Heart right ventricle (tissue), 16 donors: ENCODE results near the gene KLHL1. TPM values are rescaled to one million over a fixed set of nuclear protein-coding genes. Genes with fewer than 3 reads are reported as not detected.

Source experiments
- ATAC-seq, 8 donors: fragments of 200-7000 bp; cut with Tn5 transposase; one replicate each; pipeline ENCODE4 v1.9.1; 2020; ENCODE audit warnings: mild to moderate bottlenecking in 8 of 8, moderate library complexity in 8 of 8, moderate number of reproducible peaks in 1 of 8
- DNase-seq, 2 donors: peaks; one replicate each; pipeline ENCODE4 v3.0.0-alpha.2; 2020
- H3K27ac ChIP-seq, 10 donors: fragments of 200-600 bp; sonication (generic) in 2 of 10; one replicate each; pipeline versions ENCODE4 v1.5.0 to v1.8.0; 2020 to 2022; ENCODE audit warnings: mild to moderate bottlenecking in 3 of 10
- H3K27me3 ChIP-seq, 7 donors: fragments of 200-600 bp; one replicate each; pipeline ENCODE4 v1.8.0; 2021 to 2022; ENCODE audit warnings: mild to moderate bottlenecking in 2 of 7
- H3K36me3 ChIP-seq, 9 donors: fragments of 200-600 bp; sonication (generic) in 1 of 9; one replicate each; pipeline versions ENCODE4 v1.5.0 to v1.8.0; 2020 to 2022; ENCODE audit warnings: mild to moderate bottlenecking in 2 of 9
- H3K4me1 ChIP-seq, 9 donors: fragments of 200-600 bp; sonication (generic) in 1 of 9; one replicate each; pipeline versions ENCODE4 v1.5.0 to v1.8.0; 2020 to 2022; ENCODE audit warnings: mild to moderate bottlenecking in 4 of 9
- H3K4me3 ChIP-seq, 10 donors: fragments of 200-600 bp; sonication (generic) in 2 of 10; one replicate each; pipeline versions ENCODE4 v1.5.0 to v1.8.0; 2020 to 2022; ENCODE audit warnings: mild to moderate bottlenecking in 7 of 10, moderate library complexity in 2 of 10
- H3K9me3 ChIP-seq, 11 donors: fragments of 200-600 bp in 10 of 11; sonication (generic) in 2 of 11; one replicate each; pipeline versions ENCODE4 v1.5.0 to v1.8.0; 2013 to 2022; ENCODE audit warnings: mild to moderate bottlenecking in 2 of 11, control low read depth in 1 of 11, moderate library complexity in 1 of 11
- CTCF ChIP-seq, 9 donors: fragments of 200-600 bp; sonication (generic) in 2 of 9; IDR thresholded peaks; one replicate each; pipeline versions ENCODE4 v1.5.0 to v1.8.0; 2021 to 2022; ENCODE audit warnings: antibody characterized with exemption in 9 of 9, mild to moderate bottlenecking in 5 of 9, moderate library complexity in 1 of 9
- WGBS, 2 donors: extraction: QIAGEN DNeasy Blood & Tissue Kit; methylation state at CpG; one replicate each; pipeline ENCODE4 v1.1.7; 2013; ENCODE audit warnings: inconsistent platforms in 1 of 2; 5-methylcytosine and 5-hydroxymethylcytosine counted together
- intact Hi-C, 10 donors: fragments of 100-400 bp; cut with DNase I; formaldehyde crosslinking; loops; one replicate each; pipeline versions ENCODE4 v1.11.1 to v1.14.2; 2022
- polyA plus RNA-seq, 2 donors: library from polyadenylated mRNA; stranded (reverse); fragments of 200-250 nt; gene quantifications; one replicate each; pipeline ENCODE4 v1.2.3, GENCODE V29; 2013
- total RNA-seq, 10 donors: library from RNA; stranded (reverse); fragmentation: NEBNext Ultra II Directional in 3 of 10; extraction: Animal tissue kit (Norgen Biotek cat#: 25700) in 3 of 10; gene quantifications; one replicate each; pipeline versions ENCODE4 v1.2.1 to v1.2.4, GENCODE V29; 2021 to 2023
- donor health status: Arrhythmogenic right ventricular cardiomyopathy.
- donor health status: ischemic (EF 13 %, LVEDD 7.1; RV severe dilation, severe dysfunction).
- donor health status: healthy with polysubstance abuse.
- donor health status: DM: no; HTN: yes; CAD: no.
- donor health status: DM: no; HTN: no; CAD: no.
- donor health status: ischemic (EF 25% LVEDD 6.9; RV normal size, moderate dysfunction).
- donor health status: ischemic (EF 25% LVEDD 5.7; RV mildly dilated, moderate dysfunction).
- donor health status: healthy.
- donor health status: DM: yes; HTN: yes; CAD: no.
- donor health status: Ischemic cardiomyopathy.
- donor health status: ischemic (EF 35%, LVEDD 5.7; RV mildly dilated, moderate dysfunction).
- donor health status: nonischemic (EF 11% LVEDD 7.7; RV severe dilation, severe dysfunction).
- donor health status: DM: yes; HTN: yes; CAD: no.
- donor health status: PGD.
- donor health status: ischemic (EF 29% LVEDD 5.4; RV normal size, mild dysfunction).
- donor health status: nonischemic (EF 23%, LVEDD 6.1; RV moderate dilation, normal function).

KLHL1 gene
- total and polyA plus RNA-seq, 12 donors, result 0.06 TPM; not detected in 11

DNA sequence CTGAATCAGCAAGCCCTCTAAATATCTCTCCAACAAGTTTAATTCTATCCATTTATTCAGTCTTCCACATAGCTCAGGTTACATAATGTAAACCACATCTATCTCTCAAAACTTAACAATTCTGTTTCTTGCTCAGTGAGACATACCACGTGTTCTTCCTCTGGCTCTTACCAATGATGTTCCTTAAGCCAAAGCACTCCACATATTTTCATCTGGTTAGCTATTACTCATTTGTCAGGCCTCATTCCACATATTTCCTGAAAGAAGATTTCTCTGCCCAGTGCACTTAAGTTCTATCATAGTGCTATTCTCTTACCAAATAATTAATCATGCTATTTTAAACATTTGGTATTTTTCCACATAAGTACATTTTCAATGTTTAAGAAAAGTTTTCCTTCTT is 403.9 kb downstream of the KLHL1 start:
- 61 to 62% methylated on average over 1 of the region's 1 CpG for WGBS, 2 donors
- Histone ChIP-seq H3K4me1 (no peaks in the 10 kb centered on the region), H3K27ac (no peak overlapping the region), H3K9me3 (peaks cover 0 to 4% (median 0%) of the 10 kb centered on the region in 11 donors), H3K4me3 (no peak overlapping the region), H3K36me3 (no peaks in the 10 kb centered on the region), H3K27me3 (no peaks in the 10 kb centered on the region)
- no peak for TF ChIP-seq CTCF (IDR thresholded peaks at IDR 0.05)
- DNase-seq (no peak), ATAC-seq (no peak)
- intact Hi-C loops, result no loop called here

- DNase-seq (no peak), ATAC-seq (no peak)
- TF ChIP-seq CTCF (IDR thresholded peaks at IDR 0.05), result no peak
- no peak overlapping the region for H3K4me3 ChIP-seq
- no peaks in the 10 kb centered on the region for H3K36me3 ChIP-seq
- intact Hi-C loops, result no loop called here
- H3K4me1 ChIP-seq, result no peaks in the 10 kb centered on the region
- no peaks in the 10 kb centered on the region for H3K27me3 ChIP-seq
- no peak overlapping the region for H3K27ac ChIP-seq
- peaks cover 0 to 4% (median 0%) of the 10 kb centered on the region in 11 donors for H3K9me3 ChIP-seq
- WGBS, 2 donors, result 33 to 42% methylated on average over 3 of the region's 3 CpGs
These were observed 417.3 kb downstream of the KLHL1 start for GRCh38 chr13:69690999-69691398.

DNA sequence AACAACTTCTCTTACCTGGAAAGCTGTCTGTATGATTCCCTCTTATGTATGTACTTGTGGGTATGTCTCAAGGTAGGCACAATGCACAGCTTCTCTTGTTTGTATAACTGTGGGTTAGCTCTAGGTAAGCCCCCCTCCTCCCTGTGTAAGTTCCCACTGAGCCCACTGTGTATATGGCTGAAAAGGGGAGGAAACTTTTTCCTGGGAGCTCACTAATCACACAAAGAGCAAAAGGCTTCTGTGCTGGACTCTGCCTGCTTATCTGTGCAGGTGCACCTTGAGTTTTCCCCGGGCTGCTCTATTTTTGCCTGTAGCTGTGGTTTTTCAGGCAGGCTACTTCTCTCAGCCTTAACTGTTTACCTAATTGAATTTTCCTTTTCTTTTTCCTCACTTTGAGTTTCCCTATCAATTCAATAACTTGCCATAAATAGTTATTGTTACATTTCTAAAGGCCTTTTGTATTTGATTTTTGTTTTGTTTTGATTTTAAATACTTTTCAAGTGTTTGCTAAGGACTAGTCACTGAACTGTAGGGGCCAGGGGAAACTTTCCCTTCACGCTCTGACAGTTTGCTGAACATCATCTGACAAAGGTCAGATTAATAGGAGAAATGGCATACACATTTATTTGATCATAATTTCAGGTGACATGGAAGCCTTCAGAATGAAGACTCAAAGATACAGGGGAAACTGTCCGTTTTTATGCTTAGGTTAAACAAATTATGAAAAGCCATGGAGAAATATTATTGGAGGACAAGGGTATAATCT is 424.1 kb downstream of the KLHL1 start:
- H3K4me1 ChIP-seq, result no peaks in the 10 kb centered on the region
- WGBS, 2 donors, result 48% methylated on average over 3 of the region's 3 CpGs
- H3K36me3 ChIP-seq, result no peaks in the 10 kb centered on the region
- intact Hi-C loops, result loop anchor here in 1 of 10 donors (2.0 kb wide), 1 partner anchor 19 kb away; no protein-coding TSS in a partner anchor
- ATAC-seq (no peak), DNase-seq (no peak)
- TF ChIP-seq CTCF (IDR thresholded peaks at IDR 0.05), result no peak
- H3K4me3 ChIP-seq, result no peak overlapping the region
- H3K27me3 ChIP-seq, result no peaks in the 10 kb centered on the region
- peaks cover 0 to 11% (median 0%) of the 10 kb centered on the region in 11 donors for H3K9me3 ChIP-seq
- no peak overlapping the region for H3K27ac ChIP-seq

DNA sequence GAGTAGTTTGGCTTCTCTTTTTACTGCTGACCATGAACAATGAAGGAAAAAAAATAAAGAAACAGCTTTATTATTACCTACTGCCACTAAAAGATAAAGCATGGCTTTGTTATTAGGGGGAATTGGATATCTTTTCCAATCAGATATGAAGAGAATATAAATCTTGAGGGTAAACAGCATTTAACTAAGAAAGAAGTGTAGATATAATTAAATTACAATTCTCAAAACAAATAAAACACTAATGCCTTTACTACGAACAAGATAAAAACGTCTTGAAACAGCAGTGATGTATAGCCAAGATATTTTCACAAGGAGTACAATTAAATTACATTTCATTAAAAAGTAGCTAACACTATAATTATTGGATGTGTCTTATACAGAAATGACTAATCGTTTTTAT is 426.5 kb downstream of the KLHL1 start:
- TF ChIP-seq CTCF (IDR thresholded peaks at IDR 0.05), result no peak
- 64 to 70% methylated on average over 3 of the region's 3 CpGs for WGBS, 2 donors
- no peaks in the 10 kb centered on the region for H3K4me1 ChIP-seq
- H3K9me3 ChIP-seq, result peaks cover 0 to 22% (median 0%) of the 10 kb centered on the region in 11 donors
- H3K27me3 ChIP-seq, result no peaks in the 10 kb centered on the region
- no peak for DNase-seq
- intact Hi-C loops, result no loop called here
- ATAC-seq, result no peak
- no peak overlapping the region for H3K27ac ChIP-seq
- no peaks in the 10 kb centered on the region for H3K36me3 ChIP-seq
- no peak overlapping the region for H3K4me3 ChIP-seq
